HCT116 (cell line): Measurements from ENCODE around the gene NDUFA8.

ENCODE experiments used
- CEBPB ChIP-seq: IDR thresholded peaks from 2 replicates; pipeline ENCODE4 v1.6.1; 2012; ENCODE audit warnings: low read depth
- CTCF ChIP-seq, 3 experiments: fragments of 200-600 bp in 1 of 3; sonication (generic) in 1 of 3; IDR thresholded peaks in 2 of 3; conservative IDR thresholded peaks in 1 of 3; 2 replicates each; pipeline ENCODE4 v1.5.1; 2012 to 2017; ENCODE audit warnings: low read depth in 2 of 3, low read length in 2 of 3, antibody characterized with exemption in 1 of 3, borderline replicate concordance in 1 of 3, control low read depth in 1 of 3, mild to moderate bottlenecking in 1 of 3, mixed read lengths in 1 of 3, mixed run types in 1 of 3, moderate library complexity in 1 of 3; ENCODE audit not compliant: insufficient read depth in 1 of 3
- EGR1 ChIP-seq: IDR thresholded peaks from 2 replicates; pipeline ENCODE4 v1.6.1; 2012; ENCODE audit warnings: low read depth
- SP1 ChIP-seq: IDR thresholded peaks from 2 replicates; pipeline ENCODE4 v1.6.1; 2012; ENCODE audit warnings: low read depth

- no peak for TF ChIP-seq SP1
- TF ChIP-seq EGR1, result no peak
- TF ChIP-seq CEBPB, result no peak
- no peak for TF ChIP-seq CTCF (IDR thresholded peaks at IDR 0.05 in 2 of 3, conservative IDR thresholded peaks at IDR 0.05 in 1 of 3; ENCODE audit: borderline replicate concordance in 1 of 3, insufficient read depth in 1 of 3, low read depth in 2 of 3, low read length in 2 of 3)
Measured at GRCh38 chr9:122109035-122109813, 50.4 kb downstream of the NDUFA8 start.
